HG03139 (cell line): ENCODE results near the gene SLC28A3.

Experiments
- ATAC-seq: cut with Tn5 transposase; IDR thresholded peaks from one replicate; pipeline ENCODE4 v1.9.1; 2021; ENCODE audit not compliant: unreplicated experiment

SLC28A3 gene

DNA sequence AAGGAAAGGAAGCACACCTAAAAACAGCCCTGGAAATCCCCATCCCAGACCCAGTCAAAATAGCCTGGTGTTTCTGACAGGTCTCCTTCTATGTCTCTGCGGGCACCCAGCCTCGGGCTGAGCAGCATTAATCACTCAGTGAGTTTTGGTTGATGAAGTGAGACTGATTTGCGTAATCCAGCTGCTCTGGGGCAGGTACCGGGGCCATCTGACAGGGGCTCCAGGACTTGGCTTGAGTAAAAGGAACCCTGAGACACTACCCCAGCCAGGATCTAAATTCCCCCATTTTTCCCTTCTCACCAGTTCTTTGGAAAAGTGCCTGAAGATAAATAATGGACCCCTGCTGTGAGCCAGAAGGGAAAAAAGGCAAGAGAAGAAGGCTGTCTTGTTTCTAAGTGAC, 596 bp downstream of the SLC28A3 start:
- no peak for ATAC-seq

DNA sequence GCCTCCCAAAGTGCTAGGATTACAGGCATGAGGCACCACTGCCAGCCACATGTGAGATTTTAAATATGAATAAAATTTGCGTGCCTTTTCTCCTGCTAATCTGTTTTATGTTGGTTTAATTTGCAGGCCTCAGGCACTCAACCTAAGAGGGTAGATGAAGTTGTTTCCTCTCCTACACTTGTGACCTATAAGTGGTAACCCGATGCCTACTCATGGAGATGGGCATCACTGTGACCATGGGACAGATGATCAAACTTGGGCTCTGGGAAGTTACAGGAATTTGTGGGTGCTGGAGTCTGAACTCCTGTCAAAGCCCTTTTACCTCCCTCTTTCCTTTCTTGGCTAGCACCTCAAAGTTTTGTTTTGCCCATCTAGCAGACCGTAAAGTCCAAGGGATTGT, 1.1 kb downstream of the SLC28A3 start:
- ATAC-seq: no peak

DNA sequence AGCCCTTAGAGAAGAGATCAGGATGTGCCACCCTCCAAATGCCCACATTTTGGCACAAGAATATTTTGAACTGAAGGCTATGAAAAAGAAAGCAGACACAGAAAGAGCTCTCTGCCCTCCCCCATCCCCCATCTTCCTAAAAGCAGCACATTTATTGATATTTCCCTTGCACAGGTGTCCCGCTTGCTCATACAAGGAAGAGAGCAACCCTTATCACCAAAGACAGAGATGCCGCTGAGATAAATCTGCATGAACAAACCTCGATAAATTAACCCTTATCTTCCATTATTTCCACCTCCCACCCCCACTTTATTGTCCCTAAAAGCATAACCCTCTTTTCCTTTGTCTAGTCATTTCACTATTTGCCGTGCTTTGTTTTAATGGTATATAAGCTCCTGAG, 1.8 kb downstream of the SLC28A3 start:
- ATAC-seq: no peak

DNA sequence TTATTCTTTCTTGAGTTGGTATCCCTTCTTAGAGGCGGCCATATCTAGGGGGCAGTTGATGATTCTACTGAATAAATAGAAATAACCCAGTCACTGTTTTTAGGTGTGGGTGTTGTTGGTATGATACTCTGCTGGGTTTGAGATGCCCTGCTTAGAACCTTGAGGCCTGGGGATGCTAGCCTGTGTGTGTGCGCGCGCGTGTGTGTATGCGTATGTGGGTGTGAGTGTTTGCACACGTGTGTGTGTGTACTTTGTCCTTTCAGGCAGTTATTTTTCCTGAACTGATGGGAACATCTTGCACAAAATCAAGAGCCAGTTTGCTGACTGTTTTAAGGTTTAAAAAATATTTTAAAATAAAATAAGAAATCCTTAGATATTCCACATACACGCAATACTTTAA, 3.3 kb downstream of the SLC28A3 start:
- ATAC-seq: no peak

DNA sequence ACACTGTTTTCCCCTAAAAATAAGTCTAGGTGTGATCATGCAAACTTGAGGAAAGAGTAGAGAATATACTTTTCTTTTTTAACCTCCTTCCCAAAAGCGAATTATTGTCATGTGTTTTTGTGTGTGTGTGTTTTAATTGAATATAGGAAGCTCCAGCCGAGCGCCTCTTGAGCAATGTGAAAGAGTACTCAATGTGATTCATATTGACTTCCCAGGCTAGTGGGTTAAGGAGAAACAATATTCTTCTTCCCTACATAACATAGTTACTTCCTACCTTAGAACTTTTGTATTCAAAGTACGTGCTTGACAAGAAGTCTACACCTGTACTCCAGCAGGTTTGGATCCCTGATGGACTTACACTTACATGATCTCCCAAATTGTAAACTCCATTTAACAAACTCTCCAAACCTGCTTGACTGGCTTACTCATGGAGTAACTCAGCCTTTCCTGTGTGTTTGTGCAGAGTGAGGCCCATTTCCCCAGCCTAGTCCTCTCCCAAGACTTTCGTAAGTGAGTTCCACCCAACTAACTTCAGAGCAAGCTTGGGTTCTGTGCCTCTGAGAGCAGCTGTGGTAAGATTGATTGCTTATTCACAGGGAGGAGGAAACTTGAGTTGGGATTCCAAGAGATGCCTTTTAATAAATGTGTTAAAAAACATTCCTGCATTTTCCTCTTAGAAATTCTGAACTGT, 9.3 kb downstream of the SLC28A3 start:
- ATAC-seq: no peak

DNA sequence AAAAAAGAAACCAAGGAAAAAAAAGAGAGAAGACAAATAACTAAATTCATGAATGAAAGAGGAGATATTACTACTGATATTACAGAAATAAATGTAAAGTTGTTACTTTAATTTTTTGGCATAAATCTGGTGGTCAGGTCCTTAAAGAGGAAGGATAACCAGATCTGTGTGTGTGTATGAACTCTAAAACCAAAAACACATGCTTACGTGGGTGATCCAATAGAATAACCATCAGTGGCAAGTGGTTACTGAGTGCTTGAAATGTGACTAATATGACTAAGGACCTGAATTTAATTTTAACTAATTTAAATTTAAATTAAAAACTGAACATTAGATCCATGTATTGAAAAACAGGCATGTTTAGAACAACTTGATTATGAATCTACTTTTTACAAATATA, 10.3 kb downstream of the SLC28A3 start:
- ATAC-seq: no peak

DNA sequence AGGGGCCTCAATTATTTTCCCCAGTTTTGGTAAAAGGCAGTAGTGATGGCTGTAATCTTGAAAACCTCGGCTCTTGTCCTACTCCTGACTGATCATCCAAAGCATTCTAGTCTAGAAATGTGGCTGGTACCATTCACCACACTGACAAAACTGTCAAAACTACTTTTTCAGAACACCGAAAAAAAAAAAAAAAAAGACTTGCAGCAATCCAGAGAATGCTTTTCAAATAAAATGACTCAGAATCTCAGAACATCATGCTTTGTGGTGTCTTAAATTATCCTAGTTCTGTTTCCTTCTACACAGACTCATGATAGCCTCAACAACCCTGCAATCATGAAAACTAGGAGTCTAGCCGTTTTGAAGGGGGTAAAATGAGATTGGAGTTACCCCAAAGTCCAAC, 13.4 kb downstream of the SLC28A3 start:
- no peak for ATAC-seq

DNA sequence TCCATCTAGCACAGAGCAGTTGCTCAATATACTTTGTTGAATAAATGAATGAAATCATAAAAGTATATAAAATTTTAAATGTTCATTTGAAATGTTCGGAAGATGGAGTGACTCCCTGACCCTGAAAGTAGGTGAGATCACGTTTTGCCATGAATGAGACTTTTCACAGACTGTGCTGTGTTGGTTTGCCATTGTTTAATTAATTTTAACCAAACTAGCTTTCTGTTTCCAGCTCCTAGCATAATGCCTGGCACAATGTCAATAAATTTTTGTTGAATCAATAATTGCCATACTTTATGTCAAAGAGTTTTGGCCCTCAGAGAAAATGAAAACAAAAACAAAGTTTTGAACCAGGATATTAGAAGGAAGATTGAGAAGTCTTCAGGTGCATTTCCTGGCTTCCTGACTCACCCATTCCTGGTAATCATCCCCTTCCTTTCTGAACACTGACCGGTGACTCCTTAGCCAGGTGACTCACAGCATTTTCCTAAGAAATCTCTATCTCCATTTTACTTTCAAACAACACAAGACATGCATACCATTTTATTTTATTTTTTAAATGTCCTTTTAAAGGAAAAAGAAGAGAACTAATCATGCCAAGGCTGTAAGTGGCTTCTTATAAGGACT, 15.1 kb downstream of the SLC28A3 start:
- no peak for ATAC-seq

DNA sequence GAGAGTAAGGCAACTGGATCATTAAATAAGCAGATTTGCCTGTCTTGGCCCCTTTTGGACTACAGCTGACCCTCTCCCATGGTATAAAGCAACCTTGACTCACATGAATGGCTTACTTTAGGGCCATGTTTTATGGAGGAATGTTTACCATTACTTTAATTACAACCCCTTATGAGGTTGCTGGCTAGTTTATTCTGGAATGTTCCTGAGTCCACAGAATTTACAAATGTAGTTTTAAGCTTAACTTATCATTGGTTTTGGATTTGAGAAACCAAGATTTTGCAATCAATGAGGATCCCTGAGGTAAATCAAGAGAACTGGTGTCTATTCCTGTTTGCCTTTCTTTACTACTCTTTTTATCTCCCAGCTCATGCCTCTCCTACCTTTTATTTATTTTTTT, 15.7 kb downstream of the SLC28A3 start:
- ATAC-seq: no peak

DNA sequence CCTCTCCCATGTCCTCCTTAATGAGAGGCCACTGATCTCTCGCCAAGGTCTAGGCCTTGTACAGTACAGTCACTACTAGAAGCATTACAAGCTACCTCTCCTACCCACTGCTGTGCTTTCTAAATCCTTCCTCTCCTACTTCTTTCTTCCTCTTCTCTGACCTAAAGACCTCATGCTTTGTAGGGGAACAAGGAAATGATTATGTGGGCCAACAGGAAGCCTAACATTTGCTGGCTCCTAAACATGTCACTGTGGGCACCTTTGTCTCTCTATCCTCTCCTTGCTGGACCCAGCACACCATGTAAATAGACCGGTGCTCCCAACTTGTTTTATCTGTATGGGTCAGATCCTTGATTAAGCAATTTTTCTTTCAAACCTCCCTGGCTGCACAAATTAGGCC, 16.7 kb downstream of the SLC28A3 start:
- no peak for ATAC-seq

DNA sequence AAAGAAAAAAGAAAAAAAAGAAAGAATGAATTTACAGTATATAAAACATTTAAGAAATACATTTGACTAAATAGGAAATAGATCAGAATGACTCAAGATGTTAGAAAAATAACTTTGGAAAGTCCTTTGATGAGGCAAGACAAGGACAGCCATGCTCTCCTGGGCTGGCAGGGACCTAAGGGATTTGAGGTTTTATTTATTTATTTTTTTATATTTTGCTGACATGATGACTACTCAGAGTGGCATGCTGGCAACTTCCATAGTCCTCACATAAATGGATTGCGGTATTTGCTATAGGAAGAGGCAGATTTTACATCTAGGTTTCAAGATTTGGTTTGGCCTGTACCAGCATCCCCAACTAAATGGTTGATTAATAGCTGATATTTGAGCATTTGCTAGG, 17.7 kb downstream of the SLC28A3 start:
- ATAC-seq: no peak

DNA sequence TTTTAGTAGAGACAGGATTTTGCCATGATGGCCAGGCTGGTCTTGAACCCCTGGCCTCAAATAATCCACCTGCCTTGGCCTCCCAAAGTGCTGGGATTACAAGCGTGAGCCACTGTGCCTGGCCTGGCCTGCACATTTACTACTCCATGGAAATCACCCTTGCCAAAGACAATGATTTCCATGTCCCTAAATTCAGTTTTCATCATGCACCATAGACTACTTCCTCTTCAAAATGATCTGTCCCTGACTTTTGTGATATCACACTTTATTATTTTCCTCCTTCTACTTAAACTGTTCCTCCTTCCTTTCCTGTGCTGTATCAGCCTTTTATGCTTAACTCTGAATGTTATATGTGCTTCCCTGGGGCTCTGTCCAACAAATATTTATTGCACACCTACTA, 20.3 kb downstream of the SLC28A3 start:
- ATAC-seq: no peak

DNA sequence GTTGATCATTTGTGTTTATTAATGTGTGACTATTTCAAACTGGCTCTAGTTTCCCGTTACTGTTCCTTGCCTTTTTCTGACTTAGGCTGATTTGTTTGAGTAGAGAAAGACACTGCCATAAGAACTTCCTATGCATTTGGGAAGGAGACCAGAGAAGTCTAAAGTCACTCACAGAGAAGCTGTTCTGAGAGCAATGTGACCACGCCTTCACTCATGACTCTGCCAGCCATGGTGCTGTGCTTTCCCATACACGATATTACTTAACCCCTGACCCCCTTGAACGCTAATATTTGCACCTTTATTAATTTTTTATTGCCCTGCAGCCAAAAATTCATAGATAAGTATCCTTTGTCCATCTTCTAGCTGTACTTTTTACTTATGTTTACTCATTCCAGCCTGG, 20.9 kb downstream of the SLC28A3 start:
- no peak for ATAC-seq

DNA sequence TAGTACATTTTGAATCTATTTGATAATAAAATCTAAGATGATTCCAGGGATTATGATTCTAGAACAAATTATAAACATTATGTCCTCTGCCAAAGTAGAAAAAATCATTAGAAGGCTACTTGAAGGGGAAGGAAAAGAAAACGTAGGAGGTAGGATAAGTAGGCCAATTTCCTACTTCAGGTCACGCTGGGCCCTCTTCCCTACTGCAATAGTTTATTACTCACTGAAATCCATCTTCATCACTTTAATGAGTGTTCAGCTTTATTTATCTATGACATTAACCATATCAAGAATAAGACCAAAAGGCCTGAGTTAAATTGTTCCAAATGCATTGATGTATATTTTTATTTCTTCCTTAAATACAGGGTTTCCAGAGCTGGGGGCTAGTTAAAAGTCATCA, 21.6 kb downstream of the SLC28A3 start:
- ATAC-seq: no peak

DNA sequence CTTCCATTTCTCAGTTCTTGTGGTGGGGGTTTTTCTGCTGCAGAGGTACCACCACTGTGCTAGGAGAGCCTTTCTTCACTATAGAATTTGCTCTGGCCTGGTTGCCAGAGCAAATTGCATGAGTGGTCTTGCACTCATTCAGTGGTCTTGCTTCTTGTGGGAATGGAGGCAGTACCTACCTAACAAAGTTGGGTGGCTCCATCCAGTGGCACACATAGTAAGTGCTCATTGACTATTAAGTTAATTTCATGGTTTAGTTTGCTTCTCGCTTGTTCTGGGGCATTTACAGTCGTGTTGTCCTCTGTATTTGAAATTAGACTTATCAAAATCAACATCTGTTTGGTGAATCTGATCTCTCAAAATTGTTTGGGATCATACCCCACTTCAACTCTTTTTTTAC, 23.0 kb downstream of the SLC28A3 start:
- no peak for ATAC-seq

DNA sequence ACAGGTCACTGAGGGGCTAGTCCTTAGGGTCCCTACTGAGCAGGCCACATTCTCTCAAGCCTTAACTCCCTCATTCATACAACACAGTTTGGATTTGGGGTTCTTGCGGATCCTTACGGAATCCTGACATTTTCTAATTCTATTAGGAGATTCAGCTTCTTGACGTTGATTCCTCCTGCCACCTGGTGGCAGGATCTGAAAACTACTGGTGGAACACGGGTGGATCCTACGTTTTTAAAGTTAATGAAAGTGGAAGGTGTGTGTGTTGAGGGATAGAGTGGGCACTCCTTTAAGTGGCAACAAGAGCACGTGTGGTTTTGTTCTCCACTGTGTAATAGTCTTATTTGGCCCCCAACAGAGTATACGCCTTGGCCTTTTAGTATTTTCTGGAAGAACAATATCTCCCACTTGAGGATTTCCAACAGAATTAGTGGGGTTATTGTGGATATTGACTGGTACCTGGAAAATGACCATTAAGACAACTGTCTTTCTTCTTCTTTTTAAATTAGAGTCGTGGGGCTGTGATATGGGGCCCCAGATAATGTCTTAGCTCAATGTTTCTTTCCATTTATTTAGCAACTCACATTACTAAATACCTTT, 25.2 kb downstream of the SLC28A3 start:
- ATAC-seq: no peak

DNA sequence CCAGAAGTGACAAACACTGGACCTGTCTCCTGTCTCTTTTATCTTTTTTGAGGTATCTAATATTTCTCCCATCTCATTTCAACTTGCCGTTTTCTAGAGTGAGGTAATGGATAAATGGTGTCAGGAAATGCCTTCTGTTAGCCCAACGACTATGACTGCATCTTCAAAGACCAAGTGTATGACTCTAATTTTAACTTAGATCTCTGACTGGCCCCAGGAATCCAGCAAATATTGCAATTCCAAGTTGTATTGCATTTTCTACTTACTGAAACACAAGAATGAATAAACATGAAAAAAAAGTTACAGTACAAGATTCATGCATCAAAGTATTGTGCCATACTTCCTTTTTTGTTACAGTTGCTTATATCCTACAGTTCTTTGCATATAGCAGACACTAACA, 26.3 kb downstream of the SLC28A3 start:
- ATAC-seq: no peak

DNA sequence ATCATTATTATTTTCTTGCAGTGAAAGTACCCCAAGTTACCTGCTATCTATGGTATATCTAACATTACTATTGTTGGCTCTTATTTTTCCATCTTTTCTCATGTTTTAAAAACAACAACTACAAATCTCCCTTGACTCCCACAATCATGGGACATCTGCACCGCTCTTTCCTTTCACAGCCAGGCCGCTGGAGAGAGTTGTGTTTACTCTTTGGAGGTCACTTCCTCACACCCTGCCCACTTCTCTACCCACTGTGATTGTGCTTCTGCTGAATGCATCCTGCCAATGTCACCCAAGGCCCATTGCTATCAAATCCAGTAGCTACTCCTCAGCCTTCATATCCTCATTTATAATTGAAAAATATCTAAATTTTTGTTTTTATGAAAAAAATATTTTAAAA, 29.7 kb downstream of the SLC28A3 start:
- no peak for ATAC-seq

DNA sequence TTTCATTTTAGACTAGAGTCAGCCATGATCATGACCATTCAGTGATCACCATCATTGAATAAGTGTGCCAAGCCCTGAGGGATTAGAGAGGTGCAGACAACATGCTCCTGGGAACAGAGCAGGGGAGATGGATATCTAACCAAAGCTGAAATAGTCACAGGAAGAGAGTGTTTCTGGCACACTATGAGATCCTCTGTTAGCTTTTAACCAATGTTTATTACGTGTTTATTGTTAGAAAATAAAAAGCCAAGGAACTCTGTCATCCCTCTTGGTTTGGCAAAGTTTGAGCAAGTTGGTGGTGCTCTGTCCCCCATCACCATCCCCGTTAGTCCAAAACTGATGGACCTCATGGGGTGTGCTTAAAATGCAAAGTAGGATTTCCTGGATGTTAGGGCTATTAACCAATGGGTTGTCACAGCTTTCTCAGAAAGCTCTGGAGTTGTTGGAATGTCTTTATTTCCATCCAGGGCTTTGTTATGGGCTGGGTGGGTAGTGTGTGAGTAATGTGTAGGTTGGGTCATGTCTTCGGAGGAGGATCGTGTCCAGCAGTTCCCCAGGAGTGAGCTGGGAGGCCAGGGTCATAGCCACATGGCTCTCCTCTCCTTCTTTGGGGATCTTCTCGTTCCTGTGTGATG, 34.9 kb downstream of the SLC28A3 start:
- no peak for ATAC-seq

DNA sequence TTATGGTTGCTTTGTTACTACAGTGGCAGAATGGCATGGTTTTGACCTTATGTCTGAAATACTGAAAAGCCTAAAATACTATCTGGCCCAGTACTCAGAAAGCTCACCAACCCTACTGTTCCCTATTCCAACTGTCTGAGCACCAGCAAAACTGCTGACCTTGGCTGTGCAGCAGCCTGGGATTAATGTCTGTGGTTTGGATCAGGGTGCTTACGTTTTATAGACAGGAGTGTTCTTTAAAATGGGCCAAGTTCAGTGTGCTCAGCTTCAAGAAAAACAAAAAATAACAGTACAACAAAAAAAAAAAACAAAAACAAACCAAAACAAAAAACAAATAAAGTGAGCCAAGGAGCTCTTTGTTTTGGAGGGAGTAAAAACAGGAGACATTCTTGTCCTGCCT, 36.4 kb downstream of the SLC28A3 start:
- ATAC-seq: no peak

DNA sequence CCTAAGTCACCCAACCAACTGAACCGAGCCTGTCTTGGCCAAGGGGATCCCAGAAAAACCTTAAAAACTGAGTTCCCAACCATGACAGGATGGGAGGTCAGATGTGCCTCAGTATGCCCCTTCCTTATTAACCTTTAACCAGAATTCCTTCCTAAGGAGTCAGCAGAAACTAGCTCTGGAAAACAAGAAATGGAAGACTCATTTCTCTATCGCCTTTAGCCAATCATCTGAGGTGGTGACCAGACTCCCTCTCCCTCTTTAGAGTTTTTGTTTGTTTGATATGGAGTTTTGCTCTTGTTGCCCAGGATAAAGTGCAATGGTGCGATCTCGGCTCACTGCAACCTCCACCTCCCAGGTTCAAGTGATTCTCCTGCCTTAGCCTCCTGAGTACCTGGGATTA, 37.5 kb downstream of the SLC28A3 start:
- ATAC-seq: no peak

DNA sequence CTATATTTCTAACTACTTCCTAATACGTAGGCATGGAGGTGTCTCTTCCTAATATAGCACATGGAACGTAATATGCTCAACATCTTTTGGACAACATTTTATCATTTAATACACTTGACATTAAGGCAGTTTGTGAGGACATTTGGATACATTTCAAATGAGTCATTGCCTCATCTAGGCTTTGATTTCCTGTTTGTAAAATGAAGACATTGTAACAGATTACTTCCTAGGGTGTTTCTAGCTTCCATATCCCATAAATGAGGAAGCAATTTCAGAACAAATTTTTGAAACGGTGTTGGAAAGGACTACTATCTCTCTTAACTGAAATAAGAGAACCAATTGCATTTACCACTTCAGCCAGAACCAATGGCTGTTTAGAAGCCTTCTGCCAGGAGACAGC, 38.7 kb downstream of the SLC28A3 start:
- no peak for ATAC-seq
